ENCODE results near the gene PGAM5. TPM values are rescaled to one million over a fixed set of nuclear protein-coding genes. Genes with fewer than 3 reads are reported as not detected.

PGAM5 gene
- total and polyA plus RNA-seq, 9 of the 15 experiments (the other 6 are each of a cell fraction or from before 2014, with no cell fraction given): 7.4 to 121 (median 69.5) TPM

DNA sequence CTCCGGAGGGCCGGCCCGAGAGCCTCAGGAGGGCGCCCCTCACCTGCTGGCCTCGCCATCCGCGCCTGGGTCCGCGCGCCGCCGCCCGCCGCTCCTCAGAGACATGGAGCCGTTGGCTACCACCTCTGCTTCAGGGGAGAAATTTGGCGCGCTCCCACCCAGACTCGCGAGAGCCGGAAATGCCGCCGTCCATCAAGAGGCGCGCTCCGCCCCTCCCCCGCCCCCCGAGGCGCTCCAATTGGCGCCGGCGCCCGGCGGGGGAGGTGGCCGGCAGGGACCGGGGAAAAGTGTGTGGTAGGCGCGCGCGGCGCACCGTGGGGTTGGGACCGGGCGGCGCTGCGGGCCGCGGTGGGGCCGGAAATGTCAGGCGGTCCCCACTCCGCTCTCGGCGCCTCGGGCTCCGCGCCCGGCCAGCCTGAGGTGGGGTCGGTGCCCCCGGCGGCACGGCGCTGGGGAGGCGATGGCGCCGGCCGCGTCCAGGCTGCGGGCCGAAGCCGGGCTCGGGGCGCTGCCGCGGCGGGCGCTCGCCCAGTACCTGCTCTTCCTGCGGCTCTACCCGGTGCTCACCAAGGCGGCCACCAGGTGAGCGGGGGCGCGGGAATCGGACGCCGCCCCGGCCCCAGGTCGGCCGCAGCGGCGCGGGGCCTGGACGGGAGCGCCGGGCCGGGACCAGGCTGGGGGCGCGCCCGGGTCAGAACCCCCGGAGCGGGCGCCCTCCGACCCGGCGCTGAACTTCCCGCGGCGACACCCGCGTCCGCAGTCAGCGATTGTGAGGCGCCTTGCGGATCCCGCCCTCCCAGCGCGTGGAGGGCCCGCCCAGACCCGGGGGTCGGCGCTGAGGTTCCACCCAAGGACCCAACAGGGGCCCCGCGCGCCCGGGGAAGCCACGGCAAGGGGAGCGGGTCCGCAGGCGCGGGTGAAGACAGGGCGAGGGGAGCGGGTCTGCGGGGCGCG is 23.2 kb upstream of the PGAM5 start, which contains the start of the genes POLE and PXMP2 (continued):
- no peak for TF ChIP-seq ZNF444 (CRISPR knock-in tag; IDR thresholded peaks at IDR 0.05)
- TF ChIP-seq, protein P1, sequence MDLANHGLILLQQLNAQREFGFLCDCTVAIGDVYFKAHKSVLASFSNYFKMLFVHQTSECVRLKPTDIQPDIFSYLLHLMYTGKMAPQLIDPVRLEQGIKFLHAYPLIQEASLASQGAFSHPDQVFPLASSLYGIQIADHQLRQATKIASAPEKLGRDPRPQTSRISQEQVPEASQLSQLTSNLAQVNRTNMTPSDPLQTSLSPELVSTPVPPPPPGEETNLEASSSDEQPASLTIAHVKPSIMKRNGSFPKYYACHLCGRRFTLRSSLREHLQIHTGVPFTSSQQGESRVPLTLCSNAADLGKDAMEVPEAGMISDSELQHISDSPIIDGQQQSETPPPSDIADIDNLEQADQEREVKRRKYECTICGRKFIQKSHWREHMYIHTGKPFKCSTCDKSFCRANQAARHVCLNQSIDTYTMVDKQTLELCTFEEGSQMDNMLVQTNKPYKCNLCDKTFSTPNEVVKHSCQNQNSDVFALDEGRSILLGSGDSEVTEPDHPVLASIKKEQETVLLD (IDR thresholded peaks at IDR 0.05): no peak
- TF ChIP-seq TAF1 (IDR thresholded peaks at IDR 0.05; ENCODE audit: control insufficient read depth, extremely low read depth, insufficient read depth, low read length, severe bottlenecking): peak; percentile 87
- no peak for TF ChIP-seq PTBP1 (IDR thresholded peaks at IDR 0.05; ENCODE audit: low read depth, low read length)
- peak; percentile 75; the same call in 1 of the 2 replicates for TF ChIP-seq RBM34 (IDR thresholded peaks at IDR 0.05; ENCODE audit: borderline replicate concordance, insufficient read depth, low read length)
- no peak for TF ChIP-seq SLC30A9 (CRISPR knock-in tag; IDR thresholded peaks at IDR 0.05)
- TF ChIP-seq, protein P2, sequence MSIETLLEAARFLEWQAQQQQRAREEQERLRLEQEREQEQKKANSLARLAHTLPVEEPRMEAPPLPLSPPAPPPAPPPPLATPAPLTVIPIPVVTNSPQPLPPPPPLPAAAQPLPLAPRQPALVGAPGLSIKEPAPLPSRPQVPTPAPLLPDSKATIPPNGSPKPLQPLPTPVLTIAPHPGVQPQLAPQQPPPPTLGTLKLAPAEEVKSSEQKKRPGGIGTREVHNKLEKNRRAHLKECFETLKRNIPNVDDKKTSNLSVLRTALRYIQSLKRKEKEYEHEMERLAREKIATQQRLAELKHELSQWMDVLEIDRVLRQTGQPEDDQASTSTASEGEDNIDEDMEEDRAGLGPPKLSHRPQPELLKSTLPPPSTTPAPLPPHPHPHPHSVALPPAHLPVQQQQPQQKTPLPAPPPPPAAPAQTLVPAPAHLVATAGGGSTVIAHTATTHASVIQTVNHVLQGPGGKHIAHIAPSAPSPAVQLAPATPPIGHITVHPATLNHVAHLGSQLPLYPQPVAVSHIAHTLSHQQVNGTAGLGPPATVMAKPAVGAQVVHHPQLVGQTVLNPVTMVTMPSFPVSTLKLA (conservative IDR thresholded peaks at IDR 0.05): peak; percentile 29 to 78; a peak in 3 of 4 replicates
- TF ChIP-seq L3MBTL2 (IDR thresholded peaks at IDR 0.05): peak; percentile 78
- no peak for TF ChIP-seq ZFP30 (CRISPR knock-in tag; IDR thresholded peaks at IDR 0.05; ENCODE audit: borderline replicate concordance)
- no peak for TF ChIP-seq KAT2B (IDR thresholded peaks at IDR 0.05; ENCODE audit: low read depth, low read length)
- peak; percentile 86 to 92 for TF ChIP-seq MAZ (CRISPR knock-in tag; conservative IDR thresholded peaks at IDR 0.05 in 1 of 2, IDR thresholded peaks at IDR 0.05 in 1 of 2)
- TF ChIP-seq, protein P3, sequence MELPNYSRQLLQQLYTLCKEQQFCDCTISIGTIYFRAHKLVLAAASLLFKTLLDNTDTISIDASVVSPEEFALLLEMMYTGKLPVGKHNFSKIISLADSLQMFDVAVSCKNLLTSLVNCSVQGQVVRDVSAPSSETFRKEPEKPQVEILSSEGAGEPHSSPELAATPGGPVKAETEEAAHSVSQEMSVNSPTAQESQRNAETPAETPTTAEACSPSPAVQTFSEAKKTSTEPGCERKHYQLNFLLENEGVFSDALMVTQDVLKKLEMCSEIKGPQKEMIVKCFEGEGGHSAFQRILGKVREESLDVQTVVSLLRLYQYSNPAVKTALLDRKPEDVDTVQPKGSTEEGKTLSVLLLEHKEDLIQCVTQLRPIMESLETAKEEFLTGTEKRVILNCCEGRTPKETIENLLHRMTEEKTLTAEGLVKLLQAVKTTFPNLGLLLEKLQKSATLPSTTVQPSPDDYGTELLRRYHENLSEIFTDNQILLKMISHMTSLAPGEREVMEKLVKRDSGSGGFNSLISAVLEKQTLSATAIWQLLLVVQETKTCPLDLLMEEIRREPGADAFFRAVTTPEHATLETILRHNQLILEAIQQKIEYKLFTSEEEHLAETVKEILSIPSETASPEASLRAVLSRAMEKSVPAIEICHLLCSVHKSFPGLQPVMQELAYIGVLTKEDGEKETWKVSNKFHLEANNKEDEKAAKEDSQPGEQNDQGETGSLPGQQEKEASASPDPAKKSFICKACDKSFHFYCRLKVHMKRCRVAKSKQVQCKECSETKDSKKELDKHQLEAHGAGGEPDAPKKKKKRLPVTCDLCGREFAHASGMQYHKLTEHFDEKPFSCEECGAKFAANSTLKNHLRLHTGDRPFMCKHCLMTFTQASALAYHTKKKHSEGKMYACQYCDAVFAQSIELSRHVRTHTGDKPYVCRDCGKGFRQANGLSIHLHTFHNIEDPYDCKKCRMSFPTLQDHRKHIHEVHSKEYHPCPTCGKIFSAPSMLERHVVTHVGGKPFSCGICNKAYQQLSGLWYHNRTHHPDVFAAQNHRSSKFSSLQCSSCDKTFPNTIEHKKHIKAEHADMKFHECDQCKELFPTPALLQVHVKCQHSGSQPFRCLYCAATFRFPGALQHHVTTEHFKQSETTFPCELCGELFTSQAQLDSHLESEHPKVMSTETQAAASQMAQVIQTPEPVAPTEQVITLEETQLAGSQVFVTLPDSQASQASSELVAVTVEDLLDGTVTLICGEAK (IDR thresholded peaks at IDR 0.05): 0 out of 2 replicates have a peak, but pooled peaks have one; percentile 34
- TF ChIP-seq, protein P3 (CRISPR knock-in tag; IDR thresholded peaks at IDR 0.05): no peak
